GM21367 (cell line): ENCODE data around the gene MAGI2.
"Not testable (repeated sequence)": the region's sequence is repeated elsewhere in the genome, so short reads cannot be mapped to it uniquely, and the experiment has no call there.

Experiments used
- ATAC-seq: cut with Tn5 transposase; IDR thresholded peaks from one replicate; pipeline ENCODE4 v1.9.1; 2021; ENCODE audit not compliant: unreplicated experiment

MAGI2 gene

GRCh38 chr7:78329001-78329655, 1124.3 kb downstream of the MAGI2 start:
- ATAC-seq, result no peak

GRCh38 chr7:78327718-78328117, 1125.7 kb downstream of the MAGI2 start:
- no peak for ATAC-seq

- no peak for ATAC-seq
These were observed 1126.6 kb downstream of the MAGI2 start for GRCh38 chr7:78326876-78327275.

GRCh38 chr7:78326189-78326588, 1127.3 kb downstream of the MAGI2 start:
- no peak for ATAC-seq

GRCh38 chr7:78323118-78323517, 1130.3 kb downstream of the MAGI2 start:
- ATAC-seq, result no peak

GRCh38 chr7:78322231-78322630, 1131.2 kb downstream of the MAGI2 start:
- not testable (repeated sequence) for ATAC-seq

GRCh38 chr7:78317371-78317770, 1136.1 kb downstream of the MAGI2 start:
- no peak for ATAC-seq

GRCh38 chr7:78316110-78316509, 1137.4 kb downstream of the MAGI2 start:
- ATAC-seq, result no peak

- no peak for ATAC-seq
These were observed 1138.3 kb downstream of the MAGI2 start for GRCh38 chr7:78315119-78315518.

GRCh38 chr7:78311181-78311580, 1142.3 kb downstream of the MAGI2 start:
- ATAC-seq, result no peak

- ATAC-seq, result no peak
These were observed 1145.6 kb downstream of the MAGI2 start for GRCh38 chr7:78307892-78308291.

GRCh38 chr7:78306634-78307033, 1146.8 kb downstream of the MAGI2 start:
- no peak for ATAC-seq

GRCh38 chr7:78301407-78301806, 1152.1 kb downstream of the MAGI2 start:
- no peak for ATAC-seq

- no peak for ATAC-seq
These were observed 1154.4 kb downstream of the MAGI2 start for GRCh38 chr7:78299088-78299487.

GRCh38 chr7:78296644-78297371, 1156.7 kb downstream of the MAGI2 start:
- no peak for ATAC-seq

GRCh38 chr7:78296046-78296597, 1157.3 kb downstream of the MAGI2 start:
- ATAC-seq, result no peak

- ATAC-seq, result not testable (repeated sequence)
These were observed 1164.0 kb downstream of the MAGI2 start for GRCh38 chr7:78289471-78289870.

GRCh38 chr7:78284945-78285344, 1168.5 kb downstream of the MAGI2 start:
- no peak for ATAC-seq

GRCh38 chr7:78280276-78280675, 1173.2 kb downstream of the MAGI2 start:
- no peak for ATAC-seq

- no peak for ATAC-seq
These were observed 1174.0 kb downstream of the MAGI2 start for GRCh38 chr7:78279457-78279856.

- no peak for ATAC-seq
These were observed 1174.4 kb downstream of the MAGI2 start for GRCh38 chr7:78279032-78279431.

GRCh38 chr7:78267141-78267540, 1186.3 kb downstream of the MAGI2 start:
- no peak for ATAC-seq
